Measurements from ENCODE around the gene LCMT2.

The LCMT2 gene

GRCh38 chr15:43275740-43276562 lies 54.4 kb downstream of the LCMT2 start:
- no peak for DNase-seq (ENCODE audit: low read depth)
- TF ChIP-seq CTCF (IDR thresholded peaks at IDR 0.05; ENCODE audit: low read depth, low read length, missing control alignments), result no peak

GRCh38 chr15:43274136-43274535 lies 56.2 kb downstream of the LCMT2 start:
- no peak for DNase-seq (ENCODE audit: low read depth)
- TF ChIP-seq CTCF (IDR thresholded peaks at IDR 0.05; ENCODE audit: low read depth, low read length, missing control alignments), result no peak
- H3K4me3 ChIP-seq (ENCODE audit: low read depth, low read length), result no peak overlapping the region

More at GRCh38 chr15:43275740-43276562, 54.4 kb downstream of the LCMT2 start:
- H3K4me3 ChIP-seq (ENCODE audit: low read depth, low read length), result no peak overlapping the region

All from GM12864 (cell line).